Activated CD4-positive, alpha-beta T cell treated with anti-CD3 and anti-CD28 coated beads for 4 hours (primary cell): ENCODE measurements around the gene AP1M2.
"Not testable (repeated sequence)": the region's sequence is repeated elsewhere in the genome, so short reads cannot be mapped to it uniquely, and the experiment has no call there.

ENCODE experiments used
- DNase-seq, 2 donors: peaks; one replicate each; pipeline ENCODE4 v3.0.0-alpha.2; 2020

The AP1M2 gene

DNA sequence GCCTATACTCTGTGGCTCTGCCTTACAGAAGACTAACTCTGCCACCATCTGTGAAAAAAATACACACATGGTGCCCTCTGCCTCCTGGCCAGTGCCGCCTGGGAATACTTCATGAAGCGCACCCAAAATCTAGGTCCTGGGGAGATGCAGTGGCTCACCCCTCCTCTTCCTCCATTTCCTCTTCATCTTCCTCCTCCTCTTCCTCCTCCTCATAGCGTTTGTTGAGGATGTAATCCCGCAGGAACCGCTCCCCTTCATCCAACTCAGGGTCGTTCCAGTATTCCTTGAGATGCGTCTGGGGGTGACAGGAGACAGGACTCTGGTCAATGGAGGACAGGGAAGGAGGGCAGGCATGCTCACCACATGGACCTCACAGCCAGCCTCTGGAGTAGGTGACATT, 27.0 kb downstream of the AP1M2 start:
- no peak for DNase-seq

DNA sequence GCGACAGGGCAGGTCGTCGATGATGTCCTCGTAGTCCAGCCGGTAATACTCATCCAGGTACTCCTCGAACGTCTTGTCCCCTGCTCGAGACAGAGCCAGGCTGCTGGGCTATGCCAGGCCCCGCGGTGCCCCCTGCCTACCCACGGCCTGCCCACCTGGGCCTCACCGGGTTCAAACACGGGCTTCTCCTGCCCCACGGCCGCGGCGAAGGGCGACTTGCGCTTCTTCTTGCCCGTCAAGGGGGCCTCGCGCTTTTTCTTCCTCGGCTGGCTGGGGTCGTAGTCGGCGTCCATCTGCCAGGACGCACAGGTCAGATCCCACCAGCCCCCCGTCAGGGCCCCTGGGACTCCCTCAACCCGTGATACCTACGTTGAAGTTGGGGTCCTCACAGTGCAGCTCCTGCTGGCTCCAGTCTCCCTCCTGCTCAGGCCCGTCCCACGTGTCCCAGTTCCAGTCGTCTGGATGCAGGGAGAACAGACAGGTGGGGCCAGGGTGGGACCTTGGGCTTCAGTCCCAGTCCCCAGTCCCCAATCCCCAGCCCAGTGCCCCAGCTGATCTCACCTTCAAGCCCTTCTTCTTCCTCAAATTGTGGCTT, 29.4 kb downstream of the AP1M2 start:
- DNase-seq, result no peak

DNA sequence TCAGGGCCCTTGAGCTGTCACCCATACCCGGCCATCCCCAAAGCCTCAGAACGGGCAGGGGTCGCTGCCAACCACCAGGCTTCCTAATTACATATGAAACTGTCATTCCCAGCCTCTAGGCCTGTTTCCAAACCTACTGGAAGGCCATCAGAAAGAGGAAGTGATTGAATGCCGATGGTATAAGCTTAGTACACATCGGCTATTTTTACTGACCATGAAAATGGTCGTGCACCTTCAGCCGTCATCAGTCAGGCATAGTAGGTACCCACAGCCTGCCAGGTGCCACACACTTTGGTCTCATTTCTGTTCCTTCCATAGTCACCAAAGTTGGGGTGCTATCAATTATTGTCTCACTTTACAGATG, 31.5 kb downstream of the AP1M2 start:
- DNase-seq, result no peak

DNA sequence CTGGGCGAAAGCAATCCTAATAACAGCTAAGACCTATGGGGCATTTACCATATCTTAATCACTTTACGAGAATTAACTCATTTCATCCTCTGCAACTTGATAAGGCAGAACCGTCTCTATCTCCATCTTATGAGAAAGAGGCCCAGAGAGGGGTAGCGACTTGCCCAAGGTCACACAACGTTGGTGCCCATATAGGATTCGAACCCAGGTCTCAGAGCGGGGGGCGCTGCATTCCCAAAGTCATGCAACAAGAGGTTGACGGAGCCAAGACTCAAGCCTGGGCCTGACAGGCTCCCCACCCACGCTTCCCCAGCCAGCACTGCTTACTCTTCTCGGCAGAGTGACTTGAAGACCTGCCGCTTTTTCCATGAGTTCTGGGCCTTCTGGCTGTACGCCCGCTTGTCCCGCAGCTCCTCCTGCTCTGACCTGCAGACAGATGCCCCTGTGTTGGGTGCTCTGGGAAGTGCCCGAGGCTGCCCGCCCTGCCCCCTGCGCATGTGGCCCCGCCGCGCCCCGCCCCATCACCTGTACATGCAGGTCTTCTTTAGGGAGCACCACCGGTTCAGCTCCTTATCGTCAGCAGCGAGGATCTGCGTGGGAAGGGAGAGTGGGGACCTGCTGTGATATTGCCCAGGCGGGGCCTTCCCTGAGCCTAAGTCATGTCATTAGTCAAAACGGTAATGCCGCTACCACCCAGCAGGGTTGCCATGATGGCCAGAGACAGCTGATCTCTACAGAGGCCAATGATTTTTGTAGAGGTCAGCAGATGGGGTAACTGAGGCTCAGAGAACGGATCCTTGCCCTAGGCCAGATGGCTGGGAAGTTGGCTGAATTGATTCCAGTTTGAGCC, 32.1 kb downstream of the AP1M2 start:
- DNase-seq, result no peak

DNA sequence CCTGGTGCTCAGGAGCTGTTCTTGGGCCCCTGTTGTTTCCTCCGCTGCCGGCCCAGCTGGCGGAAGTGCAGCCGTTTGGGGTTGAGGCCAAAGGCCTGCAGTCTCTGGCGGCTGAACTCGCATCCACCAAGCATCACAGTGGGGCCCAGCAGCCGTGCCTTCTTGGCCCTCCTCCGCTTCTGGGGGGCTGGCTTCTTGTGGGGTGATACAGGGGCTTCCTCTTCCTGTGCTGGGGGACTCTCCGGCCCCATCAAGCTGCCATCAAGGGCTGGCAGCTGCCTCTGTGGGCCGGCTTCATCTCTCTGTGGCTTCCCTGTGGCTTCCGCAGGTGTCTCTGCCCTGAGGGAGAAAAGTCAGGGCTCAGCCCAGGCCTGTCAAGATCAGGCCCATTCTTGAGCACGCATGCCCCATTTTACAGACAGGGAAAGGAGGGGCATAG, 33.1 kb downstream of the AP1M2 start:
- peak; percentile 15 to 36 for DNase-seq

DNA sequence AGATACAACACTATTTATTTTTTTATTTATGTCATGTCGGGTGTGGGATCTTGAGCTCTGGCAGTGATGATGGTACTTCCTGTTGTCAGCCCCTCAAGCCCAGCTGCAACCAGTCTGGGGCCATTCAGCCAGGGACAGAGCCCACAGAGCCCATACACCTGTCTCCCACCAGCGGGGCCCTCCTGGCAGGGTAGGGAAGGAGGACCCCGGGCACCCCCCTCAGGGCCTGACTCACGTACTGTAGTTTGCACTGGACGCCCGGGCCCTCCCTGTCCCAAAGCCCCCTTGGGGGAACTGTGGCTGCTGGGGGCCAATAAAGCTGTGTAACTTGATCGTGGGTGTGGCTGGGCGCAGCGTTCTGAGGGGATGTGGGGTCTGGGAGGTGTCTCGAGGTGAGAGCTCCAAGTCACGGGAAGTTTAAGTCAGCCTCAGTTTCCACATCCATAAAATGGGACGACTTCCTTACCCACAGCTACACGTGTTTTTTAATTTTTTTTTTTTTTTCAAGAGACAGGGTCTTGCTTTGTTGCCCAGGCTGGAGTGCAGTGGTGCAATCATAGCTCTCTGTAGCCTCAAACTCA, 33.9 kb downstream of the AP1M2 start:
- DNase-seq, result no peak

DNA sequence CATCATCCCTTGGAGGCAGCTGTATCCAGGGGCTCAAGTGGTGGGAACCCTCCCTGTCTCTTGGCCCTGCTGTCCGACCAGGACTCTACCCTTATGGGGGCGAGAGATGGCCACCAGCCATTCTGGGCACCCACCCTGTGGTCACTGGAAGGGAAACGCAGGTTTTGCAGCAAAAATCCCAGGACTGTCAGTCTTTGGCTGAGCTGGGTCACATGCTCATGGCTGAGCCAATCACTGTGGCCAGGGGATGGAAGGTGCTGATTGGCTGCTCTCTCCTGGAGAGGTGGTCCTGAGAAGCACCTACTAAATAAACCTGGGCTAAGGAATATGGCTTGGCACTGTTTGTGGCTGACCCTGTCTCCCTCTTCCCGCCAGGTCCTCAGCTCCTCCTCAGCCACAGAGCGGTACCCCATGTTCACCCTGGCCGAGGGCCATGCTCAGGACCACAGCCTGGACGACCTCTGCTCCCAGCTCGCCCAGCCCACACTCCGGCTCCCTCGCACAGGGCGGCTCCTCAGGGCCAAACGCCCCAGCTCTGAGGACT, 34.5 kb downstream of the AP1M2 start:
- no peak for DNase-seq

DNA sequence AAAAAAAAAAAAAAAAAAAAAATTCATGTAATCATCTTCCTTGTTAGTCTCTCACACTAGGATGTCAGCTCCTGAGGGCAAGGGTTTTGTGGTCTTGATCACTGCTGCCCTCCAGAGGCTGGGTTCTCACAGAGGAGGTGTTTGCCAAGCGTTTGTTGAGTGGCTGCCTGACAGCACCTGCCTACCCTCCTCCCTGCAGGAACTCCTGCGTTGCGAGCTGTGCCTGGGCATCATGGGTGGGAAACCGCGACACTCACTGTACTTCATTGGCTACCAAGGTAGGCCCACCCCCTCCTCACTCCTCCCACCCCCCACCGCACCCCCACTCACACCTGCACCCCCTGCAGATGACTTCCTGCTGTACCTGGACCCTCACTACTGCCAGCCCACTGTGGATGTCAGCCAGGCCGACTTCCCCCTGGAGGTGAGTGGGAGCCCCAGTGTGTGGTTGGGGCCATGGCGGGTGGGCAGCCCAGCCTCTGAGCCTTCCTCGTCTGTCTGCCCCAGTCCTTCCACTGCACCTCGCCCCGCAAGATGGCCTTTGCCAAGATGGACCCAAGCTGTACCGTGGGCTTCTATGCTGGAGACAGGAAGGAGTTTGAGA, 35.3 kb downstream of the AP1M2 start:
- DNase-seq, result peak in 1 of 2 donors; percentile 42

DNA sequence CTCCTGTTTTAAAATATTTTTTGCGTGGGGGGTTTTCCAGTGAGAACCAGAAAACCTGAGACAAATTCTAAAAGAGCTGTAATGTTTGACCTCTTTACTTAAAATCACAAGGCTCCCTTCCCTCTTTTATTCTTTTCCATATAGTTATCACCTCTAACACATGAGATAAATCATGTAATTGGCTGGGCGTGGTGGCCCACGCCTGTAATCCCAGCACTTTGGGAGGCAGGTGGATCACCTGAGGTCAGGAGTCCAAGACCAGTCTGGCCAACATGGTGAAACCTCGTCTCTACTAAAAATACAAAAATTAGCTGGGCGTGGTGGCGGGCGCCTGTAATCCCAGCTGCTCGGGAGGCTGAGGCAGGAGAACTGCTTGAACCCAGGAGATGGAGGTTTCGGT, 36.1 kb downstream of the AP1M2 start:
- not testable (repeated sequence) for DNase-seq

DNA sequence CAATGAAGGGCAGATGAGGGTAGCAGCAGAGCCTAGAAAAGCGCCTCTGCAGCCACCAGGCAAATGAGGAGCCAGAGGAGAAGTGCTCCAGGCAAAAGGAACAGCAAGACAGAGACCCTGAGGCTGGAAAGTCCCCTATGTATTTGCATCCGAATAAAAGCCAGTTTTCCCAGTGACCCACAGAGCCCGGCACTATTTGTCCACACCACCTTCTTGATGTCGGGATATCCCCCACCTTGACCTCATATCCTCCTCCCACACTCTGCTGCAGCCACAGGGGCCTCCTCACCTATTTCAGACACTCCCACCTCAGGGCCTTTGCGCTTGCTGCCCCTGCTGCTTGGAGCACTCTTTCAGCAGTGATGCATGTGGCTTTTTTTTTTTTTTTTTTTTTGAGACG, 36.8 kb downstream of the AP1M2 start:
- DNase-seq, result no peak

DNA sequence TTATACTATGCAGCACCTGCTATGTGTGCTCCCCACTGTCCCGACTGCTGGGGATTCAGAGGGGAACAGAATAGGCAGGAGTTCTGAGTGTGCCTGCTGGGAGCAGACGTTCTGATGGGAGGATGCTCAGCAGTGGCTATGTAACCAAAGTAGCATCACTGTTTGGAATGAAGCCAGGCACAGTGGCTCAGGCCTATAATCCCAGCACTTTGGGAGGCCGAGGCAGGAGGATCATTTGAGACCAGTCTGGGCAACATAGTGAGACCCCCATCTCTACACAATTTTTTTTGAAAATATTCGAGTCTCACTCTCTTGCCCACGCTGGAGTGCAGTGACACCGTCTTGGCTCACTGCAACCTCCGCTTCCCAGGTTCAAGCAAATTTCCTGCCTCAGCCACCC, 37.4 kb downstream of the AP1M2 start:
- no peak for DNase-seq

DNA sequence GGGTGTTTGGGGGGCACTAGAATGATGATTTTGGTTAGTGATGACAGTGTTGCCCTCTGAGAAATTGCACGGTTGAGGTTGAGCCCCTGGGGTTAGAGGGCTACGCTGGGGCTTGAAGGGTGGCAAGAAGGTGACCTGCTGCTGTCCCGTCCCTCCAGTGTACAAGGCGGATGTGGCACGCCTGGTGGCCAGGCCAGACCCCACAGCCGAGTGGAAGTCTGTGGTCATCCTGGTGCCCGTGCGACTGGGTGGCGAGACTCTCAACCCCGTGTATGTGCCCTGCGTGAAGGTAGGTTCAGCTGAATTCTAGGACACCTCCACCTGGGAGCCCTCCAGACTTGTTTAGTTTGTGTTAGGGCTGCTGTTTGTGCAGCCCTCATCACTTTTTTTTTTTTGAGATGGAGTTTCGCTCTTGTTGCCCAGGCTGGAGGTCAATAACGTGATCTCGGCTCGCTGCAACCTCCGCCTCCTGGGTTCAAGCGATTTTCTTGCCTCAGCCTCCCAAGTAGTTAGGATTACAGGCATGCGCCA, 38.3 kb downstream of the AP1M2 start:
- DNase-seq, result no peak

DNA sequence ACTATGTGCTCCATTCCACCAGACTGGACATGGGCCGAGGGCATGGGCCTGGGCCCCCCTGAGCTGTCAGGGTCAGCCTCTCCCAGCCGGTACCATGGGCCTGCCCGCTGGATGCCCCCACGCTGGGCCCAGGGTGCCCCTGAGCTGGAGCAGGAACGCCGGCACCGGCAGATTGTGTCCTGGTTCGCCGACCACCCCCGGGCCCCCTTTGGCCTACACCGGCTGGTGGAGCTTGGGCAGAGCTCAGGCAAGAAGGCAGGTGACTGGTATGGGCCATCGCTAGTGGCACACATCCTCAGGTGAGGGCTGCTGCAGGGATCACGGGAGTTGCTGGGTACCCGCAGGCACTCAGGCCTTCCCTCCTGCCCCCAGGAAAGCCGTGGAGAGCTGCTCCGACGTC, 40.3 kb downstream of the AP1M2 start:
- DNase-seq, result no peak

DNA sequence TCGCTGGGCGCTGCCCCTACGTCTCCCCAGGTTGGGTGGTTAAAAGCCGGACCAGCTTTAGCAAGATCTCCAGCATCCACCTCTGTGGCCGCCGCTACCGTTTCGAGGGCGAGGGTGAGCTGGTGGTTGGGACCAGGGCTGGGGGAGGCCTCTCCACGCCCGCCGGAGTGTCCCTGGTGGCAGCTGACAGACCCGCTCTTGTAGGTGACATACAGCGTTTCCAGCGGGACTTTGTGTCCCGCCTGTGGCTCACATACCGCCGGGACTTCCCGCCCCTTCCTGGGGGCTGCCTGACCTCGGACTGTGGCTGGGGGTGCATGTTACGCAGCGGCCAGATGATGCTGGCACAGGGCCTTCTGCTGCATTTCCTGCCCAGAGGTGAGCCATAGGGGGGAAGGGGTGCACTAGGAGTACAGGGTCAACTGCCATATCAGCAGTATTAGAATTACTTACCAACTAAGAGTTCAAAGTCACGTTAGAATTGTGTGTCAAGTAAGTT, 42.3 kb downstream of the AP1M2 start:
- no peak for DNase-seq

DNA sequence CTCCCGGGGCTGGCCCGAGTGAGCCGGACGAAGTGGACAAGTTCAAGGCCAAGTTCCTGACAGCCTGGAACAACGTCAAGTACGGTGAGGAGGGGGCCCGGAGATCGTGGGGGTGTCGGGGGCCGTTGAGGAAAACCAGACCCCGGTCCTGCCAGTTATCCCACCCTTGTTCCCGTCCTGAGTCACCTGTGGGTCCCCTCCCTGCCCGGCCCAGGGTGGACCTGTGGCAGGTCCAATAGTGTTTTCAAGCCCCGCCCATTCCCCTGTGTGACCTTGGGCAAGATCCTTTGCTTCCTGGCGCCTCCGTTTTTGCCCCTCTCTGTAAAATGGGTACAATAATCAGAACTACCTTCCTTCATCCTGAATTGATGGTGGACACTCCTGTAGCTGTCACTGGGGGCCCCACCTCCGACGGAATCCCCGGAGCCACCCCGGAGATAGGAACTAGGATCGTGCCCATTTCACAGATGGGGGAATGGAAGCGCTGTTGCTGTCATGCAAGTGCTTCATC, 42.8 kb downstream of the AP1M2 start:
- DNase-seq, result peak in 1 of 2 donors; percentile 8

DNA sequence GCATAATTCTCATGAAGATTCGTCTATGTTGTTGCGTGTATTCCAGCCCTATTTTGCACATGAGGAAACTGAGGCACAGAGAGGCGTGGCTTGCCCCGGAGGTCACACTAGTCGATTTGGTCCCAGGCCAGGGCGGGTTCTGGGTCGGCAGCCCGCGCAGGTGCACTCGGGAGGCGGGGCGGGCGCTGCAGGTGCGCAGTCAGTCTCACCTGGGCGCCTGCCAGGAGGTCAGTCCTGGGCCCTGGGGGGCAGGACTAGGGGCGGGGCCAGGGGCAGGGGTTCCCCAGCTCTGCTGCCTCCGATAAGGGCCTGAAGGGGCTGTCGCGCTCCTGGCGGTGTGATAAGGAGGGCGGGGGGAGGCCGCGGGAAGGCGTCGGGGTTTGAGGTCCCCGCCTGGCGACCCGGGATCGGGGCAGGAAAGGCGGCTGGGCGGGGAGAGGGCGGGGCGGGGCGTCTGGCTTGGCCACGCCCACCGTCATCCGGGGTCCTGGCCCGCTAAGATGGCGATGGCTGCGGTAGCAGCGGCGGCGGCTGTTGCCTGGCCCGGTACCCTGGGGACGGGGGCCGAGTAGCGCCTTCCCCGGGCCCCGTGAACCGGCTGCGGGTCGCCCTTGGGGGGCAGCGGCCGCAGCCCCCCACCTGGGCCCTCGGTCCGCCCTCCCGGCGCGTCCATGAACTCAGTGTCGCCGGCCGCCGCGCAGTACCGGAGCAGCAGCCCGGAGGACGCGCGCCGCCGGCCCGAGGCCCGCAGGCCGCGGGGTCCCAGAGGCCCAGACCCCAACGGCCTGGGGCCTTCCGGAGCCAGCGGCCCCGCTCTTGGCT, 43.5 kb downstream of the AP1M2 start, which contains the start of gene ATG4D:
Gene ATG4D, plus strand, starts transcription at position 485 of the 822 bp plus-strand sequence. Its CDS starts 187 bp downstream, at position 672.
- peak; percentile 75 to 78 for DNase-seq

DNA sequence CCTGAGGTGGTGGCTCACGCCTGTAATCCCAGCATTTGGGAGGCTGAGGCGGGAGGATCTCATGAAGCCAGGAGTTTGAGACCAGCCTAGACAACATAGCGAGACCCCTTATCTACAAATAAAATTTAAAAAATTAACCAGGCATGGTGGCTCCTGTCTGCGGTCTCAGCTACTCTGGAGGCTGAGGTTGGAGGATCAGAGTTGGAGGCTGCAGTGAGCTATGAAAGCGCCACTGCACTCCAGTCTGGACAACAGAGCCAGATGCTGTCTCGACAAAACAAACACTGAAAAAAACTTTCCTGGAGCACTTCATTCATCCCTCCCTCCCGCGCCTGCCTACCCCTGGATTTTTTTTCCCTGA, 44.1 kb downstream of the AP1M2 start:
- DNase-seq, result no peak

DNA sequence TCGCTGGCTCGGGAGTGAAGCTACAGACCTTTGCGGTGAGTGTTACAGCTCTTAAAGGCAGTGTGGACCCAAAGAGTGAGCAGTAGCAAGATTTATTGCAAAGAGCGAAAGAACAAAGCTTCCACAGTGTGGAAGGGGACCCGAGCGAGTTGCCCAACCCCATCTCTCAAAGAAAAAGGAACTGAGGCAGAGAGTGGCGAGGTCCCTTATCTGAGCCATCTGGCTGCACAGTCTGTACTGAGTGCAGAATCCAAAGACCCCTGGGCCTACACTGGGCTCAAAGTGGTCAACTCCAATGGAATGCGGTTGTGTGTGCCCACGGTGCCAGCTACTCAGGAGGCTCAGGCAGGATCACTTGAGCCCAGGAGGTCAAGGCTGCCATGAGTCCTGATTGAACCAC, 48.1 kb downstream of the AP1M2 start:
- not testable (repeated sequence) for DNase-seq

DNA sequence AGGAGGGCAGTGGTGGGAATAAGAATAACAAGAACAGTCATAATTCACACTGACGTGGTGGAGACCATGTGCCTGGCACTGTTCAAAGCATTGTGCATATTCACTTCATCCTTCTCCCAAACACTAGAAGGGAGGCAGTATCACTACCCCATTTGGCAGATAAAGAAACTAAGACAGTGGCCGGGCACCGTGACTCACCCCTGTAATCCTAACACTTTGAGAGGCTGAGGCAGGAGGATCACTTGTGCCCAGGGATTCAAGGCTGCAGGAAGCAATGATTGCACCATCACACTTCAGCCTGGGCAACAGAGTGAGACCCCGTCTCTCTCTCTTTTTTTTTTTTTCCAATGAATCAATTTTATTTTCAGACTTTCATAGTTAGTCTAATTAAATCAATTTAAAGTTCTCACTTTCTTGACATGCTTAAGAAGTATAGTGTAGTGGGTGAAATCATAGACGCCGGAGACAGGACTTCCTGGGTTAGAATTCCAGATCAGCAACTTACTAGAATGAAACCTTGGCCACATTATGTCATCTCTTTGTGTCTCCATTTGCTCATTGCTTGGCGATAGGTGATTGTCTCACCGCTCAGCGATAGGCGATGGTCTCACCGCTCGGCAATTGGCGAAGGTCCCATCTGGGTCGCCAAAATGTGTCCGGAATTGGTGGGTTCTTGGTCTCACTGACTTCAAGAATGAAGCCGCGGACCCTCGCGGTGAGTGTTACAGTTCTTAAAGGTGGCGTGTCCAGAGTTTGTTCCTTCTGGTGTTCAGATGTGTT, 48.7 kb downstream of the AP1M2 start:
- DNase-seq, result no peak

DNA sequence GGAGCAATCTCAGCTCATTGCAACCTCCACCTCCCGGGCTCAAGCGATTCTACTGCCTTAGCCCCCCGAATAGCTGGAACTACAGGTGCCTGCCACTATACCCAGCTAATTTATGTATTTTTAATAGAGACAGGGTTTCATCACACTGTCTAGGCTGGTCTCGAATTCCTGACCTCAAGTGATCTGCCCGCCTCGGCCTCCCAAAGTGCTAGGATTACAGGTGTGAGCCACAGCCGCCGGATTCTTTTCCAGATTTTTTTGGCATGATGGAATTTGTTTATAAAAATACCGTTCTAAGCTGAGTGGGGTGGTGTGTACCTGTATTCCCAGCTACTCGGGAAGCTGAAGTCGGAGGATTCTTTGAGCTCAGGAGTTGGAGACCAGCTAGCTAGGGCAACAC, 49.4 kb downstream of the AP1M2 start:
- DNase-seq, result no peak

DNA sequence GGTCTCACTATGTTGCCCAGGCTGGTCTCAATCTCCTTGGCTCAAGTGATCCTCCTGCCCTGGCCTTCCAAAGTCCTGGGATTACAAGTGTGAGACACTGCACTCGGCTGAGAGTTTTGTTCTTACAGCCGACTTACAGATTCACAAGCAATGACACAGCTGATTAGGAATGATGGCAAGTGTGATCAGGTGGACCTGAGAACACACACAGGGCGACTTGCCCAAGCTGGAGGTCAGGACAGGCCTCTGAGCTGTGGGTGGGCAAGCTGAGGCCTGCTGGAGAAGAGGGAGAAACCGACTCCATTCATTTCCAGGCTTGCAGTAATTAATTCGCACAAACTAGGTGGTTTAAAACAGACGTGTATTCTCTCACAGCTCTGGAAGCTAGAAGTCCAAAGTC, 51.5 kb downstream of the AP1M2 start:
- DNase-seq, result no peak
